Measurements from ENCODE around the gene RBM12.

DNA sequence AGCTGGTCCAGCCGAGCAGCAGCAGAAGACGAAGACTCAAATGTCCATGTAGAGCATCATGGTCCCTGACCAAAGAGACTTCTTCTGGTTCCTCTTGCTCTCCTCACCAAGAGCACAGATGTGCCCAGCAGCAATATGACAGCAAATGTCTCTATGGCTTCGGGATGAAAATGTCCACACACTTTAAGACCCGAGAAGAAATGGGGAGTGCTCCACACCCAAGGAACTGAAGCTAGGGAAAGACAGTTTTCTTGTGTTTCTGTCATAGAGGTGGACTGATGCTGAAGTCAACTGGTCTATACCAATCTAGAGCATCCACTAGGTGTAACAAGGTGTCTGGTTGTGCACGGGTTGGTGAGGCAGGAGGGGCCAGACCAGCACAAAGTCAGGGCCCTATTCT, 4.5 kb upstream of the RBM12 start:
- TF ChIP-seq YY1 (IDR thresholded peaks at IDR 0.05; ENCODE audit: low read depth) (no peak), TEAD4 (IDR thresholded peaks at IDR 0.05) (no peak)

Measured in Ishikawa (cell line).